ENCODE data around the gene ALPI.
"Not testable (repeated sequence)": the region's sequence is repeated elsewhere in the genome, so short reads cannot be mapped to it uniquely, and the experiment has no call there.

Gene ALPI

DNA sequence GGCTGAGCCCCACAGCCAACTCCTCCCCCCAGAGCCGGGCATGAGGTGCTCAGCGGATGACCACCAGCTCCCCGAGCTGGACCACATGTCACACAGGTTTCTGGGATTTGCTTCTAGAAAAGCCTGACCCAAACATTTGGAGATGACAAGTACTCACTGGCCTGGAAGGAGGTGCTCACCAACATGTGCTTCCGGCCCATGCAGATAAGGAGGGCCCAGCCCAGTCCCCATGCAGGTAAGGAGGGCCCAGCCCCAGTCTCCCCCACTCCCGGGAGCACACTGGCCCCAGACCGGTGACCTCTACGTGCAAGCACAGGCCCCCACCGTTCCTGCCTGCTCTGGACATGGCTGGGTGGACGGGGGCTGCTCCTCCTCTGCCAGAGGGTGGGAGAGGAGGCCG, 14.0 kb upstream of the ALPI start:
- DNase-seq = not testable (repeated sequence)

DNA sequence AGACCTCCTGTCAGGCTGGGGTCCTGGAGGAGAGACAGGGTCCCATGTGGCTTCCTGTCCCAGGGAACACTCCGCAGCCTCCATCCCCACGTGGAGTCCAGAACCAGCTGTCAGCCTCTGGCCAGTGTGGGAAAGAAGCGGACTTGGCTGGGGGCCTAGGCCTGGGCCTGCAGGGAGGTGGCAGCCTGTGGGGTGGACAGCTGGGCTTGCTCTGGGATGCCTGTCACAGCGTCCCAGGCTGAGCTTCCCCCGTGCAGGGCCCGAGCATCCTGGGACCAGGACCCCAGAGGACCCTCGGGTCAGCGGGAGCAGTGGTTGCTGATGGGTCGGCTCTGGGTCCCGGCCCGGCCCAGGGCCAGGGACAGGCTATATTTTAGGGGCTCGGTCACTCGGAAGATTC, 13.5 kb upstream of the ALPI start:
- DNase-seq = not testable (repeated sequence)

GRCh38 chr2:232443047-232443446, 12.9 kb upstream of the ALPI start:
- DNase-seq = not testable (repeated sequence)

DNA sequence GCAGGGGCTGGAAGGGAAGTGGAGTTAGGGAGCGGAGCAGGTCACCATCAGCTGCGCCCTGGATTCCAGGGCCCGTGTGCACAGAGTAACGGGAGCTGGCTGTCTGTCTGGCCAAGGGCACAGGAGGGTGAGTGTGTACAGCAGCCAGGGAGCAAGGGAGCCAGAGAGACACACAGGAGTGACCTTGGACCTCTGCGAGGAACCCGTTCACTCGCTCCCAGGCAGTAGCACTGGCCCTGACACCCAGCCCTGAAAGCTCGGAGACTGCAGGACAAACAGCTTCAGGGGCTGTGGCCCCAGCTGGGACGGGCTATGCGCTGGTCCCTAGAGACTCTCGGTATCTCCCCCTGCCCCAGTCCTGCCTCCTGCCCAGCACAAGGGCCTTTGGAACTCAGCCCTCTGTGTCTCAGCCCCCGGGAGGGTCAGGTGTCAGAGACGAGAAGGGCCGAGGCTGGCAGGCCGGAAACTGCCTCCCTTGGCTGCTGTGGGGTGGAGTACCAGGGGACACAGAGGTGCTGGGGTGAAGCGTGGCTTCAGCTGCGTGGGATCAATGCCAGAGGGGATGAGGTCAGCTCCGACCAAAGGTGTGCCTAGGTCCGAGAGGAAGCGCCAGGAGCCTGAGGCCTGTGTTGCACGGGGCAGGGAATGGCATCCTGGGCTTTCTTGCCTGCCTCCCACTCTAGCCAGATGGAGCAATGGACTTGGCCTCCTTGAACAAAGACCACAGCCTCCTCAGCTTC, 12.1 kb upstream of the ALPI start:
- not testable (repeated sequence) for DNase-seq

DNA sequence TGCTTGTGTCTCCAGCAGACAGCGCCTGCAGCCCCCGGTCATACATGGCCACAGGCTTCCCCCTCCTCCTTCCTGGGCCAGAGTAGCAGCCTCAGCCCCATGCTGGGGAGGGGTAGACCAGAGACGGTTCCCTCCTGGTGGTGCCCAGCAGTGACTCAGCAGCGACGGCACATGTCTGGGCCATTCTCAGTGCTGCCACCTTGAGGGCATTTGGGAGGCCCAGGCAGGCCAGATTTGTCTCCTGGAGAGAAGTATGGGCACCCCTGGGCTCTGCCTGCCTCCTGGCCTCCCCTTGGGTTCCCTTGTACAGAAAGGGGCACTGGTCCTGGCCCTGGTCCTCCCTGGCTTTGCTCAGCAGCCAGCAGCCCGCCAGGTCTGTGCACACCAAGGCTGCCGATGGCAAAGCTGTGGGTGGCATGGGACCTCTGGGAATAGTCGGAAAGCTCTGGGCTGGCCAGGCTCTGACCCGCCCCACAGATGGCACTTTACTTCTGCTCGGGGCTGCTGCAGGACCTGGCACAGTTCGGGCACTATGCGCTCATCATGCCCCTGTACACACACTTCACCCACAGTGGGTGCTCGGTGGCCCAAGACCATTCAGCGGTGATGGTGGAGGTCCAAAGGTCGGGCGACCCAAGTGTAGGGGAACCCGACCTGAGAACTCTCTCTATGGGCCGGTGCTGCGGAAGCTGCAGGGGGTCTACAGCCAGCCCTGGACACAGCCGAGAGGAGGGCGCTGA, 11.4 kb upstream of the ALPI start:
- DNase-seq = peak in 4 of 56 donors; percentile 5 to 29 (median 12)

- DNase-seq = not testable (repeated sequence)
Observed at GRCh38 chr2:232445149-232445885, 10.6 kb upstream of the ALPI start.

GRCh38 chr2:232446266-232446777, 9.6 kb upstream of the ALPI start:
- DNase-seq = not testable (repeated sequence)

- no peak for DNase-seq
Observed at GRCh38 chr2:232447091-232447620, 8.8 kb upstream of the ALPI start.

DNA sequence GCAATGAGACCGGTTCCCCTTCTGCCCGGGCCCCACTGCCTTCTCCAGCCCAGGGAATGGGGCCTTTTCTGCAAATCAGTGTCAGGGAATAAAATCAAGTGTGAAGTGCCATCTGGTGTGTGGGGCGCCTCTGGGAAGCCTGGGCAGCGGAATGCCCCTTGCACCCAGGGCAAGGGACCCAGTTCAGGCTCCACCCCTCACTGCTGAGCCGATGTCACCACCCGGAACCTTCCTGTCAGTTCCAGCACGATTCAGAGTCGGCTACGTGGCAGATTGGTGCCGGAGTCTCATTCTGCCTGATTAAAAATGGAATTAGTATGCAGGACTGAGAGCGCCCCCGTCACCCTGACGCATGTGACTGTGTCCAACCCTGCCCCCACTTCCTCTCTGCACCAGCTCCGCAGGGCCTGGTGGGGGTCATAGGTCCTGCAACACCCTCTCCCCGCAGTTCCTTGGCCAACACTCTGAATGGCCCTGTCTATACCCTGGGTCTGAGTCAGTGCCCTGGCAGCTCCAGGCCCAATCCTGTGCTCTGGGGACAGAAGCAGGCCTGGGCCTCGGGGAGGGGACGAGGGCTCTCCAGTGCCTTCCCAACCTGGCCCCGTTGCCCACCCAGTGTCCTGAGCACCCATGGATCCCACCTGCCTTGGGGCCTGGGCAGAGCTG, 8.2 kb upstream of the ALPI start:
- peak in 20 of 56 donors; percentile 12 to 60 (median 44) for DNase-seq

- peak in 6 of 56 donors; percentile 12 to 57 (median 34) for DNase-seq
Observed at GRCh38 chr2:232448304-232448690, 7.7 kb upstream of the ALPI start.

- no peak for DNase-seq
Observed at GRCh38 chr2:232449964-232450363, 6.0 kb upstream of the ALPI start.

DNA sequence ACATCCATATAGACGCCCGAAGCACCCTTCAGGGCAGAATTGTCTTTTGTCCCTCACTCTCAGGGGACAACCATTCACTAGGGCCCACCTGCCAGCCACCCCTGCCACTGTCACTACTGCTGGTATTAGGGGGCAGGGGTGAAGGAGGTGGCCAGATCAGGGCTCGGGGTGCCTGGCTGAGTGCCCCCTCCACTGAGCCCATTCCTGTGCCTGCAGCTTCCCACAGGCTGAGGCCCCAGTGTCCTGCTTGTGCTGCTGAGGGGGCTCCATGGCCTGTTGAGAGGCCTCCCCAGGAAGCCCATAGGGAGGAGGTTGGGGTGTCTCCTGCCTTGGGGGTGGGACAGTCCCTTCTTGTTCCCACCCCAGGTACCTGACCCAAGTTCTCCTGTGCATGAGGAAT, 4.3 kb upstream of the ALPI start:
- not testable (repeated sequence) for DNase-seq

DNA sequence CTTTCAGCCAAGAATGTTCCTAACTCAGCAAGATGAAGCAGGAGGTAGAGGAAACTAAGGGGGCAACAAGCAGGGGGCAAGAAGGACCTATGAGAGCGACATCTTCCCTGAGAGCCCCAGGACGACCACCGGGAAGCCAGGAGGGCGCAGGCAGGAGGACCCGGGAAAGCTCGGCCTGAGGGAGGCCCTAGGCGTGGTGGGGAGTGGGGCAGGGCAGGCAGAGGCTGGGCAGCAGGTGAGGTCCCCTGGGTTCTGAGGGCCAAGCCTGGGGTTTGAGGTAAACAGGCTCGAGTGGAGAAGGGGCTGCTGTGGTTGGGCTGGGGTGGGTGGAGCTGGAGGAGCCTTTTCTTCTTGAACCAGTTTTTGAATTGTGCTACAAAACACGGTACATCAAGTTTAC, 1.3 kb upstream of the ALPI start:
- DNase-seq = no peak

DNA sequence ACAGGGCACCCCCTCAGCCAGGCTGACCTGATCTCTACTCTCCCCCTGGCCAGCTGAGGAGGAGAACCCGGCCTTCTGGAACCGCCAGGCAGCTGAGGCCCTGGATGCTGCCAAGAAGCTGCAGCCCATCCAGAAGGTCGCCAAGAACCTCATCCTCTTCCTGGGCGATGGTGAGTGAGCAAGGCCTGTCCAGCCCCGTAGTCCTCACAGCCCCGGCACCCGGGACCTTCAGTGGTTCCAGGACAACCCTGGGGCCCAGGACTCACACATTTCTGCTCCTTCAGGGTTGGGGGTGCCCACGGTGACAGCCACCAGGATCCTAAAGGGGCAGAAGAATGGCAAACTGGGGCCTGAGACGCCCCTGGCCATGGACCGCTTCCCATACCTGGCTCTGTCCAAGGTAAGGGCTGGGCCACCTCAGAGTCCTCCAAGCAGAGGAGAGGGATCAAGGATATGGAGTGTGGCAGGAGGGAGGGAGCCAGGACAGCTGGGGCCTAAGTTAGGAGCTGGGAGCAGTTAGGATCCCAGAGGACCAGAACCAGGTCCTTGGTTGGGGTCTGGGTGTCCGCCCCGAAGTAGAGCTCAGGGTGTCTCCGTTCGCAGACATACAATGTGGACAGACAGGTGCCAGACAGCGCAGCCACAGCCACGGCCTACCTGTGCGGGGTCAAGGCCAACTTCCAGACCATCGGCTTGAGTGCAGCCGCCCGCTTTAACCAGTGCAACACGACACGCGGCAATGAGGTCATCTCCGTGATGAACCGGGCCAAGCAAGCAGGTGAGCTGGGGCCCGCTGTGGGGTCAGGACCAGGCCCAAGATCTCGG, 555 bp downstream of the ALPI start:
- no peak for DNase-seq

DNA sequence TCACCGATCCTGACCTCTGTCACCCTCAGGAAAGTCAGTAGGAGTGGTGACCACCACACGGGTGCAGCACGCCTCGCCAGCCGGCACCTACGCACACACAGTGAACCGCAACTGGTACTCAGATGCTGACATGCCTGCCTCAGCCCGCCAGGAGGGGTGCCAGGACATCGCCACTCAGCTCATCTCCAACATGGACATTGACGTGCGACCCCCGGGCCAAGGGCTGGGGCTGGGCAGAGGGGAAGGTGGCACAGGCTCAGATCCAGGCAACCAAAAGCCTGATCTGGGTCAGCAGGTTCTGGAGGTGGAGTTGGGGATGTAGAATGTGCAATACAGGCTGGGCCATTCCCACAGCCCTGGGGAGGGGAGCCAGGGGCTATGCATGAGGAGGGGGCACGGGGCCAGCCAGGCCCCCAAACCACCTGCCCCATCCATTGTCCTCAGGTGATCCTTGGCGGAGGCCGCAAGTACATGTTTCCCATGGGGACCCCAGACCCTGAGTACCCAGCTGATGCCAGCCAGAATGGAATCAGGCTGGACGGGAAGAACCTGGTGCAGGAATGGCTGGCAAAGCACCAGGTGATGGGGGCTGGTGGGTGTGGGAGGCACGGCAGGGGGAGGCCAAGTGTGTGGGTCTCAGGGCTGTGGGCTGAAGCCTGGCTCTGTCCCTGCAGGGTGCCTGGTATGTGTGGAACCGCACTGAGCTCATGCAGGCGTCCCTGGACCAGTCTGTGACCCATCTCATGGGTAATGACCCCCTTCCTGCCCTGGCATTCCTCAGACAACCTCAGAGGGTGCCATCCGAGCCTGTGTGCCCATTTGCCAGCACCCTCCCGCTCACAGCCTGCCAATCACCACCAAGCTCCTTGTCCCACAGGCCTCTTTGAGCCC, 1.4 kb downstream of the ALPI start:
- DNase-seq = no peak

DNA sequence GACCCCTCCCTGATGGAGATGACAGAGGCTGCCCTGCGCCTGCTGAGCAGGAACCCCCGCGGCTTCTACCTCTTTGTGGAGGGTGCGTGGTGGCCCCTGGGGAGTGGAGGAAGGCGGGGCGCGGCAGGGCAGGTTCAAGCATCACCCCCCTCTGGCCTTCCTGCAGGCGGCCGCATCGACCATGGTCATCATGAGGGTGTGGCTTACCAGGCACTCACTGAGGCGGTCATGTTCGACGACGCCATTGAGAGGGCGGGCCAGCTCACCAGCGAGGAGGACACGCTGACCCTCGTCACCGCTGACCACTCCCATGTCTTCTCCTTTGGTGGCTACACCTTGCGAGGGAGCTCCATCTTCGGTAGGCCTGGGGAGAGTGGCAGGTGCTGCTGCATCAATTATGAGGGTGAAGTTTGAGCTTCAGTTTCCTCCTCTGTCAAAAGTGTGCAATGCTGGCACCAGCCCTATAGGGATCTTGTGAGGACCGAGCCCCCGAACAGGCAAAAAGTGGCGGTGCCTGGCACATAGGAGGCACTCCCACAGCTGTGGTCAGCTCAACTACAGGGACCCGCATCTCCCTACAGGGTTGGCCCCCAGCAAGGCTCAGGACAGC, 2.2 kb downstream of the ALPI start:
- no peak for DNase-seq

- no peak for DNase-seq
Observed at GRCh38 chr2:232458661-232459418, 2.9 kb downstream of the ALPI start.
